ENCODE results near the gene B3GALT6.
A peak's percentile ranks its signal among the peaks of the same experiment; 100 is the strongest.
"Not testable (repeated sequence)": the region's sequence is repeated elsewhere in the genome, so short reads cannot be mapped to it uniquely, and the experiment has no call there.

Gene B3GALT6

GRCh38 chr1:1232208-1232795, at the start of gene B3GALT6:
Gene B3GALT6 (plus strand): TSS chr1:1232237. CDS start chr1:1232279, 42 bp downstream.
- peak in 1 of 6 experiments; percentile 77 for DNase-seq

- no peak for DNase-seq
These were observed 49.4 kb upstream of the B3GALT6 start for GRCh38 chr1:1182491-1183220.

GRCh38 chr1:1183221-1183747, 48.8 kb upstream of the B3GALT6 start:
- no peak for DNase-seq

- no peak for DNase-seq
These were observed 47.9 kb upstream of the B3GALT6 start for GRCh38 chr1:1183833-1184775.

GRCh38 chr1:1185101-1185765, 46.8 kb upstream of the B3GALT6 start:
- no peak for DNase-seq

- DNase-seq: no peak
These were observed 44.1 kb upstream of the B3GALT6 start for GRCh38 chr1:1187938-1188337.

GRCh38 chr1:1189111-1189510, 42.9 kb upstream of the B3GALT6 start:
- no peak for DNase-seq

GRCh38 chr1:1191734-1192133, 40.3 kb upstream of the B3GALT6 start:
- no peak for DNase-seq

GRCh38 chr1:1194723-1195122, 37.3 kb upstream of the B3GALT6 start:
- no peak for DNase-seq

GRCh38 chr1:1195726-1196125, 36.3 kb upstream of the B3GALT6 start:
- DNase-seq: not testable (repeated sequence)

- DNase-seq: no peak
These were observed 35.4 kb upstream of the B3GALT6 start for GRCh38 chr1:1196431-1197187.

GRCh38 chr1:1197188-1197500, 34.9 kb upstream of the B3GALT6 start:
- DNase-seq: no peak

- no peak for DNase-seq
These were observed 34.2 kb upstream of the B3GALT6 start for GRCh38 chr1:1197551-1198422.

- no peak for DNase-seq
These were observed 33.5 kb upstream of the B3GALT6 start for GRCh38 chr1:1198423-1199140.

- no peak for DNase-seq
These were observed 32.7 kb upstream of the B3GALT6 start for GRCh38 chr1:1199141-1199960.

- DNase-seq: no peak
These were observed 31.8 kb upstream of the B3GALT6 start for GRCh38 chr1:1199961-1200875.

GRCh38 chr1:1200876-1201810, 30.9 kb upstream of the B3GALT6 start:
- DNase-seq: peak; percentile 72 to 85 (median 81)
